B cell (primary cell): Measurements from ENCODE around the gene SFMBT1.

ENCODE experiments used
- CTCF ChIP-seq: fragments of 200-600 bp; IDR thresholded peaks from one replicate; pipeline ENCODE4 v1.8.0; 2022; ENCODE audit warnings: antibody characterized with exemption, mild to moderate bottlenecking
- EZH2 ChIP-seq: IDR thresholded peaks from 2 replicates; pipeline ENCODE4 v1.6.1; 2012; ENCODE audit warnings: borderline replicate concordance, low read depth, mild to moderate bottlenecking, moderate library complexity, low read length; ENCODE audit not compliant: insufficient read depth, poor library complexity, severe bottlenecking

DNA sequence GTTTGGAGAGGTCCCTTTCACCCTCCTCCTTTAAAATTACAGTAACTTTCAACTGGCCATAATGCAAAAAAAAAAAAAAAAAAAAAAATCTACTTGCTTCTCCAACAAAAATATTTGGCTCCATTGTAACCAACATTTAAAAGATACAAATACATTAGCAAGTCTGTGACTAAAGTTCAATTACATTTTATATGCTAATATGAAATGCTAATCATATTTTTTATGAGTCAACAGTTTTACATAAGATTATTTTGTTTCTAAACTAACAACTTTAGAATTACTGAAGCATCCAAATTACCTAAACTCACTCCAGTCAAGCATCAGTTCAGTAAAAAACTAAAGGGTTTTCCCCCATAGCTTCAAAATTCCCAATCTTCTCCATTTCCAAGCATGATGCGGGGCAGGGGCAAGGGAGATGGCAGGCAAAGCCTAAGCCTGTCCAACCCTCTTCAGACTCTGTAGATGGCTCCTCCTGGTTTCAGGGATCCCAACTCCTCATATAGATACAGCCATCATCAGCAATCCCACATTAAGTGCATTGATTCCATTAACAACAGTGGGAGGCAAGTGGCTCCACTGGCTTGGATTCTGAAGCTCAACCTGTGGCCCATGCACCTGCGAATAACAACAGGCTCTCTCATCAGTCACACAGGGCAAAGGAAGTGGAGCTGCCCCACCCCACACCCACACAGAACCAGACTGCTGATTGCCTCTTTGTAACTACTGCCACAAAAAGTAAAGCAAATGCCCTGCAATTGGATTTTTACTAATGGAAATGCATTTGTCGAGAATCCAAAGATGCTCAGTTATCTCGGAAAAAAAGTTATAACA is 15.0 kb downstream of the SFMBT1 start:
- TF ChIP-seq CTCF = no peak
- TF ChIP-seq EZH2 = no peak
